GM20000 (cell line): Measurements from ENCODE around the gene ZBTB34.
"Not testable (repeated sequence)": the region's sequence is repeated elsewhere in the genome, so short reads cannot be mapped to it uniquely, and the experiment has no call there.

Source experiments
- DNase-seq: peaks from one replicate; pipeline ENCODE4 v3.0.0; 2012; ENCODE audit warnings: low spot score
- CTCF ChIP-seq: IDR thresholded peaks from 2 replicates; pipeline ENCODE4 v1.5.1; 2012; ENCODE audit warnings: mild to moderate bottlenecking, control low read depth; ENCODE audit errors: extremely low read depth, missing control alignments

The ZBTB34 gene

GRCh38 chr9:126860077-126860756 lies at the start of gene ZBTB34:
Gene ZBTB34, plus strand, starts transcription at chr9:126860639. Its CDS starts 18,761 bp downstream, at chr9:126879400.
- DNase-seq: peak; percentile 92
- peak; percentile 98 for TF ChIP-seq CTCF

- DNase-seq: no peak
- TF ChIP-seq CTCF: no peak
These were observed 47.4 kb upstream of the ZBTB34 start for GRCh38 chr9:126813072-126813471.

GRCh38 chr9:126814091-126814490 lies 46.3 kb upstream of the ZBTB34 start:
- DNase-seq: no peak
- TF ChIP-seq CTCF: no peak

- not testable (repeated sequence) for DNase-seq
These were observed 42.8 kb upstream of the ZBTB34 start for GRCh38 chr9:126817615-126818014.

- no peak for DNase-seq
- TF ChIP-seq CTCF: no peak
These were observed 42.0 kb upstream of the ZBTB34 start for GRCh38 chr9:126818482-126818881.

GRCh38 chr9:126819482-126819881 lies 41.0 kb upstream of the ZBTB34 start:
- DNase-seq: no peak
- no peak for TF ChIP-seq CTCF

GRCh38 chr9:126822278-126822677 lies 38.2 kb upstream of the ZBTB34 start:
- DNase-seq: no peak
- TF ChIP-seq CTCF: no peak

GRCh38 chr9:126822873-126823272 lies 37.6 kb upstream of the ZBTB34 start:
- no peak for TF ChIP-seq CTCF
- no peak for DNase-seq

- not testable (repeated sequence) for DNase-seq
These were observed 36.4 kb upstream of the ZBTB34 start for GRCh38 chr9:126824052-126824451.
